GM18526 (cell line): Measurements from ENCODE around the gene SPNS2.

Experiments
- POLR2A ChIP-seq: IDR thresholded peaks from 3 replicates; pipeline ENCODE4 v1.6.1; 2011; ENCODE audit not compliant: insufficient read length; ENCODE audit errors: extremely low read depth

The SPNS2 gene

DNA sequence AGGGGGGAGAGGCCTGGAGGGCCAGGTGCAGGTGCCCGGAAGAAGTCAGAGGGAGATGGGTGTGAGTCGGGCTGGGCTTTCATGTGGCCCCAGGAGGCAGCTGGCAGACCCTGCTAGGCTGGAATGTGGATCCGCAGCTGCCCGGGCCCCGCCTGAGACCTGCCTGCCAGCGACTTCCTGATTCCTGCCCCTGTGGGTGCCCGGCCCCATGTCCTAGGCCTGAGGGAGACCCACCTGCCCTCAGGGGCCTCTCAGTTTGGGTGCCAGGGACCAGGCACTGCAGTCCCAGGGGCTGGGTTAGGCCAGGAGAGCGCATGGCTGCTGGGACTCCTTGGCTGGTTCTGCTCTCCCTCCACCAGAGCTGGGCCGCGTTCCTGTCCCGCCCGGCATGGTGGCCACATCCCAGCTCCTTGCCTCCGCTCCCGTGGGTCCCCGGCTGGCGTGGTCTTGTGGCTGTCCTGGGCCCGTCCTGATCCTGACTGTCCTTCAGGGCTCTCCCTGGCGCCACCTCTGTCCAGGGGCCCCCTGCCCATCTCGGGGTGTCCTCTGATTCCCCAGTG, 22.1 kb upstream of the SPNS2 start:
- TF ChIP-seq POLR2A = no peak

DNA sequence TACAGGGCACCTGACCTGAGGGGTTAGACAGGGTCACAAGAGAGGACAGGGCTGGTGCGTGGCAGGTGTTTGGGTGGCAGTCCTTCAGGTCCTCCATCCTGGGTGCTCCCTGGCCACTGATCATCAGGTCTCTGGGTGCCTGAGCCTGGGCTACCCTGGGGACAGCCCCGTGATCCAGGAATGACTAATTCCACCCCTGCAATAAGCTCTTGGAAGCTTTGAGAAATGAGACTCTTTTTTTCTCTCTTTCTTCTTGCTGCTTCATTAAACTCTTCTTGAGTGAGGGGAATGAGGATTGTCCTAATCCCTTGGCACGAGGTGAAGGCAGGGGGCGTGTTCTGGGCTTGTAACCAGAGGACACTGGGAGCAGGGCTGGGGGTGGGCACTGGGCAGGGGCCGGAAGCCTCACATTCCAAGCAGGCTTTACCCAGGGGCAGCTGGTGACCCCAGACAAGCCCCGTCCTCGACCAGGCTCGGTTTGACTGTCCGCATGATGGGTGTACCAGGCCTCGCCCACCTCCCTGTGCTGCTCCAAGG, 21.4 kb upstream of the SPNS2 start:
- no peak for TF ChIP-seq POLR2A

GRCh38 chr17:4478318-4478830, 20.3 kb upstream of the SPNS2 start:
- TF ChIP-seq POLR2A = no peak

- TF ChIP-seq POLR2A = no peak
Measured at GRCh38 chr17:4479340-4479981, 19.2 kb upstream of the SPNS2 start.

DNA sequence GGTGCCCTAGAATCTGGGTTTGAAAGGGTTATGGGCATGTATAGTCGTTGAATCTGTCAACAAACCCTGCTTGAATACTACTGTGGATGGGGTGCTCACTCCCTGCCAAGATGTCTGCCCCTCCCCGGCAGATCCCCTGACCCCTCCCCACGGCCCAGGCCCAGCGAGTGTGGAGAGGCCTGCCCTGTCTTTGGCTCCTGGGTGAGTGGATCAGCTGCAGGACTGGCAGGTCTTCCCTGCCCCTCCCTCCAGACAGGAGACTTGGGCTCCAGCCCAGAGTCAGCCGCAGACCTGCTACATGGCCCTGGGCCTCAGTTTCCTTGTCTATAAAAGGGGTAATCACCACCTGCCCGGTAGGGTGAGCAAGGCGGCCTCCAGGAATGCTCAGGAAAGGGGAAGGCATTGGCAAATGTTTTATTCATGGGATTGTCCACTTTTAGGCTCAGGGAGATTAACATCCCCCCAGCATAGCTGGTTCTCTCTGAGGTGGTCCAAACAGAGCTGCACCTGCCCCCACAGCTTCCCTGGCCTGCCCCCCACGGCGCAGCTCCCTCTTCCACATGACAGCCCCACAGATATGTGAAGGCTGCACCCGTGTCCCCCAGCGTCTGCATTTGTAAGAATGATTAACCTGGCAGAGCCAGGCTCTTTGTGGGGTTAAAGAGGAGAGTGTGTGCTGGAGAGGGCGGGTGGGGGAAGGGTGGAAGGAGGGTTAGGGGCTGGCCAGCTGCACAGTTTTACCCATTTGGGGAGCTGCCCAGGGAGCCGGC, 18.5 kb upstream of the SPNS2 start:
- no peak for TF ChIP-seq POLR2A

GRCh38 chr17:4480929-4481898, 17.5 kb upstream of the SPNS2 start:
- TF ChIP-seq POLR2A = no peak

DNA sequence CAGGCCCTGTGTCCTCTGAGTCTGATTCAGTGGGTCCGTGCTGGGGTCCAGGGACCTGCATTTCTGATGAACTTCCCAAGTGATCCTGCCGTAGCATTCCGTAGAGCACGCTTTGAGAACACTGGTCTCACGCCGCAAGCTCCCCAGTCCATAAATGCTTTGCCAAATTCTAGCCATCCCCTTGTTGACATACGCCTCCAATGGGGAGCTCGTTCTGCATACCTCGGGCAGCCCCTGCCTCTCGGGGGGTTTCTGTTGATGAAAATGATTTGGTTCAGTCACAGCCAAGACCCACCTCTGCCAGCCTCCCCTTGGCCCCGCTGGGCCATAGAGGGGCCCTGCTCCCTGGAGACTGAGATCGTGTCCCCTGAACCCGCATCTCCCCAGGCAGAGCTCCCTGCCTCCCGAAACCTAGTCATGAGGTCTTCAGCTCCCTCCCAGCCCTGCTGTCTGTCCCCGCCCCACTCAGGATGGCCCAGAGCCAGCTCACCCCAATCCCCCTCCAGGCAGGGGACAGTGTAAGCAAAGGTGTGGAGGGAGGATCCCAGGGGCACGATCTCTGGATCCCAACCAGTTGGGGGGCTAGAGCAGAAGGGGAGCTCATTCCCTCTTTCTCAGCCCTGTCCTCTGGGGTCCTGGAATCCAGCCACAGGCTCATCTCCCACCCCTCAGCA, 16.2 kb upstream of the SPNS2 start:
- no peak for TF ChIP-seq POLR2A

DNA sequence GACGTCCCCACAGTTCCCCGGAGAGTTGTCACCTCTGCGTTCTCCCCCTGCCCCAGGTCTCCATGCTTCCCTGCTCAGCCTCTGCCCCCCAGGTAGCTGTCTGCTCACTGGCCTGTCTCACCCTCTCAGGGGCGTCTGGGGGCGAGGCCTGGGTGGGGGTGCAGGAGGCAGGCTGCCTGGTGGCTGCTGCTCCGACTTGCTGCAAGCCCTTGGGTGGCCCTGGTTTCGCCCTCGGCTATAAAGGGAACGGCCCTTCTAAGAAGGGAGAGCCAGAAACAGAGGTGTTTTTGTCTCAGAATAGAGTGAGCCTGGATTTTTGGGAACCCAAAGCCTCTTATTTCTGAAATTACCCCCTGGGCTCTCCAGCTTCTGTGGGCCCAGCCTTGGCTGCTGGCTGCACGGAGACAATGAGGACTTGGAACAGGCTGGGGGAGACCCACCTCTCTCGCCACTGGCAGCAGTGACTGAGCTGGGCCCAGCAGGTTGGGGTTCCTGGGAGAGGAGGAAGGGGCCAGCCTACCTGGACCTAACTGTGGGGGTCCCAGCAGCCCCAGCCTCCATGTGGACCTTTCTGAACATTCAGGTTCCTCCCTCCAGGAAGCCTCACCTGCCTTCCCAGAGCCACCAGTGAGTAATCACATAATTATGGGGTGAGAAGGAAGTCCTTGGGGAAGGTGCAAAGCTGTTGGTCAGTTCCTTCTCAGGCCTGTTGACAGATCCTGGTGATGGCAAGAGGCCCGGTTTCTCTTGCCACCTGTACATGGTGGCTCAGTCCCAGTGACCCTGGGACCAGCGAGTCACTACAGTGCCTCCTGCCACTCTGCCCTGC, 15.5 kb upstream of the SPNS2 start:
- no peak for TF ChIP-seq POLR2A

- TF ChIP-seq POLR2A = no peak
Measured at GRCh38 chr17:4485676-4486646, 12.7 kb upstream of the SPNS2 start.

DNA sequence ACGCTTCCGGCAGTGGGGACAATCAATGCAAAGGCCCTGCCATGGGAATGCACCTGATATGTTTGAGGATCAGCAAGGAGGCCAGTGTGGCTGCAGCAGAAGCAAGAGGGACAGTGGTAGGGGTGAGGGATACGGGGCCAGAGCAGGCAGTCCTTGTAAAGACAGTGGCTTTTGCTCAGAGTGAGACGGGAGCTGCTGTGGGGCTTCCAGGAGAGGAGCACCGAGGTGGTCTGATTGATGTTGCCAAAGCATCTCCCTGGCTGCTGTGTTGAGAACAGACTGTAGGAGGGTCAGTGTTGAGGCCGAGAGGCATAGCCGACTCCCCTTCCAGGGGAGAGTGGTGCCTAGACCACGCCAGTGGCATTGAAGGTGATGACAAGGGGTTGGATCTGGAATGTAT, 11.4 kb upstream of the SPNS2 start:
- TF ChIP-seq POLR2A = no peak

DNA sequence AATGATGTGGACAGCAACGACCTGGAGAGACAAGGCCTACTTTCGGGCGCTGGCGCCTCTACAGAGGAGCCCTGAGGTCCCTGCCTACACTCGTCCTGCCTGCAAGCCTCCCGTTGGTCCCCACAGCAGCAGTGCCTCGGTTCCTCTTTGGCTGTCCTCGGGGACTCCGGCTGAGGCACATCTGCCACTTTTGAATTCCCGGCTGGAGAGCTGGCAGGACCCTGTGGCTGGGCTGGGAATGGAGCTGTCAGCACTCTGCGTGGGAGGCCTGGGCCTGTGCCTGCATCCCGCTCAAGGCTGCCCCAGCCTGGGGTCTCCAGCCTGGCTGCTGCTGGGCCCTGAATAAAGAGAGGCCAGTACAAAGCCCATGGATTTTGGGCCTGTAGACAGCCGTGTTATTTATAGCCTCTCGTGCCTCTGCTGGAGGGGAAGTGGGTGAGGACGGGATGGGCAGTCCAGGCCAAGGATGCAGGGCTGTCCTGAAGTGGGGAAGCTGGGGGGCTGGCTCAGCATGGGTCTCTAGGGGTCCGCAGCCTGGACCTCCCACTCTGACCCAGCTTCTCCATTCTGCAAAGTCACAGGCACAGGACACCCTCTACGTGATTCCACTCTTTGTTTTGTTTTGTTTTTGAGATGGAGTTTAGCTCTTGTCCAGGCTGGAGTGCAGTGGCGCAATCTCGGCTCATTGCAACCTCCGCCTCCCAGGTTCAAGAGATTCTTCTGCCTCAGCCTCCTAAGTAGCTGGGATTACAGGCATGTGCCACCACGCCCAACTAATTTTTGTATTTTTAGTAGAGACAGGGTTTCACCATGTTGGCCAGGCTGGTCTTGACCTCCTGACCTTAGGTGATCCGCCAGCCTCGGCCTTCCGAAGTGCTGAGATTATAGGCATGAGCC, 10.6 kb upstream of the SPNS2 start:
- TF ChIP-seq POLR2A = no peak

DNA sequence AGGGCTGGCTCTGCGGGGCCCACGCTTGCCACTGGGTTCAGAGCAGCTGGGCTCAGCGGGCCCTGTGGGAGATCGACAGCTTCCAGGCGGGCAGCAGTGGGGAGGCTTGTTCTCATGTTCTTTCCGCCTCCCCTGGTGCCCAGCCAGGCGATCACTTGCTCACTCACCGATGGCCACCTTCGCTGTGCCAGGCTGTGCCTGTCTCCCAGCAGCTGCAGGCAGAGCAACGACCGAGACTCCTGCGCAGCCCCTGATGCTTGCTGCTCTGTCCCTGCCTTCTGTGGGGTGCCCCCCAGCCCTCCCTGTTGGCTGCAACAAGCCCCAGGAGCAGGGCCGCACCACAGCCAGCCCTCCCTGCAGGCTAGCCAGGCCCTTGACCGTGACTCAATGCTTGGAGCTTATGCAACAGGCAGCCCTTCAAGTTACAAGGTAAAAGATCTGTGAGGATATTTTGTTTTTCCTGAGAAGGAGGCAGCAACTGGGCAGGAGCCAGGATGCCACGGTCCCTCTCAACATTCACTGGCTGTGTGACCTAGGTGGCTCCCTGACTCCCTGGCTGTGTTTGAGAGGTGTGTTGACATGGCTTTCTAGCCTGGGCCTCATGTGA, 9.6 kb upstream of the SPNS2 start:
- no peak for TF ChIP-seq POLR2A
